HG03342 (cell line): Measurements from ENCODE around the gene DAD1.
"Not testable (repeated sequence)": the region's sequence is repeated elsewhere in the genome, so short reads cannot be mapped to it uniquely, and the experiment has no call there.

Source experiments
- ATAC-seq: cut with Tn5 transposase; IDR thresholded peaks from one replicate; pipeline ENCODE4 v1.9.1; 2021; ENCODE audit warnings: mild to moderate bottlenecking, moderate library complexity; ENCODE audit not compliant: unreplicated experiment

Gene DAD1

GRCh38 chr14:22553861-22554497 is 35.0 kb downstream of the DAD1 start:
- not testable (repeated sequence) for ATAC-seq

DNA sequence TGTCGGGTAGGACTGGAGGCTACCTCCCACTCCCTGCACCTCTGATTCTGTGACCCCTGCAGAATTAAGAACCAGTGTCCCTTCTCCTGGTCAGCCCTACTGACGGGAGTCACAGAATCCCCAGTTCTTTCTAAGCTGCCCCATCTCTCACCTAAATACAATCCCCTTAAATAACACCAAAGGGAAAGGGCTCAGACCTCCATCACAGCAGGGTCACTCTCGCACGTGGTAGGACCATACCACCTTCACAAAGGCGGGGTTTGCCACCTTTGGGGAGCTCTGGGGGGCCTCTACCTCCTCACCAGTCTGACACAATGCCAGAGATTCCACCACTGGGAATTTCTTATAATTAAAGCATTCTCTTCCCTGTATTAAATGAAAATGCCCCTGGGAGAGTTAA is 35.6 kb downstream of the DAD1 start:
- no peak for ATAC-seq

DNA sequence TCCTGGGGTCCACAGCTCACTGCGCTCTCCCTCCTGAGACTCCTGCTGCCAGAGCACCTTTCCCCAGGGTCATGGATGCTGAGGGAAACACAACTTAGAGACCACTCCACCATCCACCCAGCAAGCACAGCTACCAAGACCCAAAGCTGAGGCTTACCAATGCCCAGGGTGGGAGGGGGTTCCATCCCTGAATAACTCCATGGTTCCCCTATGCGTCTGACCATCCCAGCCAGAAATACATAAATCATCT is 36.3 kb downstream of the DAD1 start:
- ATAC-seq: no peak

DNA sequence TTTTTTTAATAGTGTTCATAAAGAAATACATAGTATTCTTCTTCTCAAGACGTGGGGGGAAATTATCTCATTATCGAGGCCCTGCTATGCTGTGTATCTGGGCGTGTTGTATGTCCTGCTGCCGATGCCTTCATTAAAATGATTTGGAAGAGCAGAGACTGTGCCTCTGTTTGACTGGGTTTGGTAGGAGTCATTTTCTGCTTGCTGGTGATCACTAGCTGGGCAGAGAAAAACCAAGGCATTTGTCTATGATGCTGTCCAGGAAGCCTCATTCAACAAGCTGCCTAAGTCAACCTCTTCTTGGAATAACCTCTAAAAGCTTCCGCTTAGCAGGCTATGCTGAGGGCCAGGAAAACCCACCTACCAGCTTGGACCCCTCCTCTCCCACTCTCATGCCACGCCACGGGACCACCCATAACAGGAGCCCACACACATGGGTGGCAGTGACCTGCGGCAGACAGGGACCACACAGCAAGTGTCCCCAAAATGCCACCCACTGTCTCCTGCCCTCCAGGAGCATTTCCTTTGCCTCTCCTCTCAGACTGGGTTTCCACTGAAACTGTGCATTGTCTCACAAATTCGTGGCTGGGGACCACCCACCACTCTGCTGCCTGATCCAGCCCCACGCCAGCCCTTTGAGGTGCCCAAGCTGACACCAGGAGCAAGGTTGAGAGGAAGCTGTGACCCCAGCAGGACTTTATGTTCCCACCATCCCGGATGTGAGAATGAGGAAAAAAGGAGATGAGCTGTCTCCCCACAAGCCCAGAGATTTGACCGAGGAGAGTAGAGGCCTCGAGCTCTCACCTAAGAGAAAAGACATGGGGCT is 36.8 kb downstream of the DAD1 start:
- no peak for ATAC-seq

DNA sequence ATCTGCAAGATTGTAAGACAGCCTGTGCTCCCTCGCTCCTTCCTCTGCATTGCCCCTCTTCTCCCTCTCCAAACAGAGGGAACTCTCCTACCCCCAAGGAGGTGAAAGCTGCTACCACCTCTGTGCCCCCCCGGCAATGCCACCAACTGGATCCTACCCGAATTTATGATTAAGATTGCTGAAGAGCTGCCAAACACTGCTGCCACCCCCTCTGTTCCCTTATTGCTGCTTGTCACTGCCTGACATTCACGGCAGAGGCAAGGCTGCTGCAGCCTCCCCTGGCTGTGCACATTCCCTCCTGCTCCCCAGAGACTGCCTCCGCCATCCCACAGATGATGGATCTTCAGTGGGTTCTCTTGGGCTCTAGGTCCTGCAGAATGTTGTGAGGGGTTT is 37.4 kb downstream of the DAD1 start:
- no peak for ATAC-seq

- peak; percentile 49 for ATAC-seq
Observed at GRCh38 chr14:22549981-22550673, 38.9 kb downstream of the DAD1 start.

DNA sequence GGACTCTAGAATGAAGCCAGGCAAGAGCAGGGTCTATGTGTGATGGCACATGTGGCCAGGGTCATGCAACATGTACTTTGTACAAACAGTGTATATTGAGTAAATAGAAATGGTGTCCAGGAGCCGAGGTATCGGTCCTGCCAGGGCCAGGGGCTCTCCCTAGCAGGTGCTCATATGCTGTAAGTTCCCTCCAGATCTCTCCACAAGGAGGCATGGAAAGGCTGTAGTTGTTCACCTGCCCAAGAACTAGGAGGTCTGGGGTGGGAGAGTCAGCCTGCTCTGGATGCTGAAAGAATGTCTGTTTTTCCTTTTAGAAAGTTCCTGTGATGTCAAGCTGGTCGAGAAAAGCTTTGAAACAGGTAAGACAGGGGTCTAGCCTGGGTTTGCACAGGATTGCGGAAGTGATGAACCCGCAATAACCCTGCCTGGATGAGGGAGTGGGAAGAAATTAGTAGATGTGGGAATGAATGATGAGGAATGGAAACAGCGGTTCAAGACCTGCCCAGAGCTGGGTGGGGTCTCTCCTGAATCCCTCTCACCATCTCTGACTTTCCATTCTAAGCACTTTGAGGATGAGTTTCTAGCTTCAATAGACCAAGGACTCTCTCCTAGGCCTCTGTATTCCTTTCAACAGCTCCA is 39.6 kb downstream of the DAD1 start:
- ATAC-seq: no peak

DNA sequence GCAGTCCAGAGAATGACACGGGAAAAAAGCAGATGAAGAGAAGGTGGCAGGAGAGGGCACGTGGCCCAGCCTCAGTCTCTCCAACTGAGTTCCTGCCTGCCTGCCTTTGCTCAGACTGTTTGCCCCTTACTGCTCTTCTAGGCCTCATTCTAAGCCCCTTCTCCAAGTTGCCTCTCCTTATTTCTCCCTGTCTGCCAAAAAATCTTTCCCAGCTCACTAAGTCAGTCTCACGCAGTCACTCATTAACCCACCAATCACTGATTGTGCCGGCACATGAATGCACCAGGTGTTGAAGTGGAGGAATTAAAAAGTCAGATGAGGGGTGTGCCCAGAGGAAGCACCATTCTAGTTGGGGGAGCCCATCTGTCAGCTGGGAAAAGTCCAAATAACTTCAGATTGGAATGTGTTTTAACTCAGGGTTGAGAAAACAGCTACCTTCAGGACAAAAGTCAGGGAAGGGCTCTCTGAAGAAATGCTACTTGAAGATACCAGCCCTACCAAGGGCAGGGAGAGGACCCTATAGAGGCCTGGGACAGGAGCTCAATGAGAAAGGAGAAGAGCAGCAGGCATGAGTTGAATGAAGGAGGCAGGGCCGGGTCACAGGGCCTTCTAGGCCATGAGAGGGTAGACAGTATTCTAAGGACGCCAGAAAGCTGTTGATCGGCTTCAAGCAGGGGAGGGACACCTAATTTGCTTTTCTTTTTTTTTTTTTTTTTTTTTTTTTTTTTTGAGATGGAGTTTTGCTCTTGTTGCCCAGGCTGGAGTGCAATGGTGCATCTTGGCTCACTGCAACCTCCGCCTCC is 40.9 kb downstream of the DAD1 start:
- no peak for ATAC-seq

- no peak for ATAC-seq
Observed at GRCh38 chr14:22547313-22547947, 41.6 kb downstream of the DAD1 start.

- ATAC-seq: no peak
Observed at GRCh38 chr14:22546722-22547071, 42.3 kb downstream of the DAD1 start.

- ATAC-seq: no peak
Observed at GRCh38 chr14:22545842-22546721, 42.9 kb downstream of the DAD1 start.

- no peak for ATAC-seq
Observed at GRCh38 chr14:22544881-22545420, 44.1 kb downstream of the DAD1 start.

DNA sequence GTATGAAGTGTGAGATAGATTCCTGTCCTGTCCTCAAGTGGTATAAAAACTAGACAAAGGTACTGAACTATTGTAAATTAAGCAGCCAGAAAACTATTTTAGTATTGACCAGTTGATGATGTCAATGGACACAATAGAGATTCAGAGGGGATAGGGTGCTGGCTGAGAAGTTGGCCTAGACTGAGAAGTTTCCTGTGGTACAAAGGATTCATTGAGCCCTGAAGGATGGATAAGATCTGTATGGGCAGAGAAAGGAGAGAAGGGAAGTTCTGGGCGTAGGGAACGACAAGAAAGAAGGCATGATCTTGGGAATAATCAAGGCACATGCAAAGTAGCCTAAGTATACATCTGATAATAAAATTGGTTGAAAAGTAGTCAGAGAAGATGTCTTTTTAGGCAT is 44.6 kb downstream of the DAD1 start:
- ATAC-seq: no peak

DNA sequence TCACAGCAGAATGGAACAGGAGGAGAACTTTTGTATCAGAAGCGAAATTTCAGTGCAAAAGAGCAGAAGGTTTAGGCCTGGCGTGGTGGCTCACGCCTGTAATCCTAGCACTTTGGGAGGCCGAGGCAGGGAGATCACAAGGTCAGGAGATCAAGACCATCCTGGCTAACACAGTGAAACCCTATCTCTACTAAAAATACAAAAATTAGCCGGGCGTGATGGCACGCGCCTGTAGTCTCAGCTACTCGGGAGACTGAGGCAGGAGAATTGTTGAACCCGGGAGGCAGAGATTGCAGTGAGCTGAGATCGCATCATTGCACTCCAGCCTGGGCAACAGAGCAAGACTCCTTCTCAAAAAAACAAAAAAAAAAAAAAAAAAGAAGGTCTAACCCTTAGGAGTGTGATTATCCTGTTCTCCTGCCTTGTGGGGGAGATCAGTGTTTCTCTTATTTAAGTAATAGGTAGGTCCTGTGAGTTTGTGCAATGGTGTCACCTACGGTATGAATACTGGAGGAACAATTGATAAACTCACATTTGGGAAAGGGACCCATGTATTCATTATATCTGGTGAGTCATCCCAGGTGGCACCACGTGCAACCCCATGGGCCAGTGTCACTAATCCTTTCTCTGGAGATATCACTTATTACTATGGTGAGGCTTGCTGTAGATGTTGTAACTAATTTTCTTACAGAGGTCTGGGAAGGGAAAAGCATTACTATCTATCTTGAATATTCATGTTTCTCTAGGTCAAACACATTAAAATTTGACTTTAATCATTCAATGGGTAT is 45.3 kb downstream of the DAD1 start:
- not testable (repeated sequence) for ATAC-seq

DNA sequence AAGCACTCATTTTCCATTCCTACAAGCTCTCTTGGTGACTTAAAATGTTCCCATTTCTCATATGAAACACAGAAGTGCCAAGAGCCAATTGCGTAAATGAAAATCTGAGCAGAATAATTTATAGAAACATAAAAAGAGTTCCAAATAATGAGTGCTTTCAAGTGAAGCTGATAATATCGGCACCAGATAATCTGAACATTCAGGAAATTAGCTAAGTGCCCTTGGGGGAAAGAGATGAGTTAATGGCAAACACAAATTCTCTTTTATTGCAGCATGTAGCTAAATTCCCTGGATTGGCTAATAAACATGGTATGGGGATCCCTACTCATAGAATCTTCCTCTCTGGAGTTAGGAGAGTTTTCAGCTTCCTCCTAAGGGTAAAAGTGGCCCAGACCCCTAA is 46.7 kb downstream of the DAD1 start:
- no peak for ATAC-seq

- ATAC-seq: no peak
Observed at GRCh38 chr14:22541721-22542120, 47.3 kb downstream of the DAD1 start.

DNA sequence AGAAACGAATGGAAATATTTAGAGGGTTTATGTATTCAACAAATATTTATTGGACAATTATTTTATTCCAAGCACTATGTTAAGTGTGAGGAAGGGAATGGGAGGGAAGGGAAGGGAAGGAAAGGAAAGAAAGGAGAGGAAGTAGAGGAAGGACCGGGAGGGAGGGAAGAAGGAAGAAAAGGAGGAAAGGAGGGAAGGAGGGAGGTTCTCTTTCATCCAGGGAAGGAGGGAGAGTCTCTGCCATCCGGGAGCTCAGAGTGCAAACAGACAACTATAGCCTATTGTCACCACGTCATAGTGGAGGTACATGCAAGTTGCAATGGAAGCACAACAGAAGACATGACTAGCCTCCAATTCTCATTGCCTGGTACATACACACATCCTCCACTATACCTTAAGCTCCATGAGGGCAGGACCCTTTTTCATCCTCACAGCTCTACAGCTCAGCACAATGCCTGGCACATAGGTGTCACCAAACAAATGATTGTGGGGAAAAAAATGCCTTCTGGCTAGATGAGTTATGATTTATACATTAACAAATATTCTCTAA is 48.1 kb downstream of the DAD1 start:
- ATAC-seq: no peak

DNA sequence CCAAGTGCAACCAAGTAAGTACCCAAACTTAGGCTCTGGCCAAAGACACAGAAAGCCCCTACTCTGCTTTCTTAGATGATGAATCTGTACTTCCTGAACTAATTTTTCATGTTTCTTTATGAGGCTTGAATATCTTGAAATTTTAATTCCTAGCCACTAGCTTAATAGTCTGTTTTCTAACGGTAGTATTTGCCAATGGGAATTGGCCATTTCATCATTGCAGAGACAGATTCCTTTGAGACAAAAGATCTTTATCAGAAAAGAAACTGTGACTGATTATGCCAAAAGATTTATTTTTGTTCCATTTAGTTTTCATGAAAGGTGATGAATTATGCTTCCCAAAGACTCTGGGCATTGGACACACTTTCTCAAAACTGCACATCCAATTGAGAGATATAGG is 48.7 kb downstream of the DAD1 start:
- ATAC-seq: no peak
